Loucy (cell line): Measurements from ENCODE around the gene SLC31A1.

Experiments used
- EZH2phosphoT487 ChIP-seq: fragments of 200-600 bp; IDR thresholded peaks from 2 replicates; pipeline ENCODE4 v1.6.1; 2018; ENCODE audit warnings: antibody characterized with exemption, mild to moderate bottlenecking, moderate library complexity, borderline replicate concordance
- TF ChIP-seq, protein P1 (sequence below): fragments of 200-600 bp; sonication (generic); conservative IDR thresholded peaks from 2 replicates; pipeline ENCODE4 v1.5.1; 2014; ENCODE audit warnings: mild to moderate bottlenecking, antibody characterized with exemption, low read length

DNA sequence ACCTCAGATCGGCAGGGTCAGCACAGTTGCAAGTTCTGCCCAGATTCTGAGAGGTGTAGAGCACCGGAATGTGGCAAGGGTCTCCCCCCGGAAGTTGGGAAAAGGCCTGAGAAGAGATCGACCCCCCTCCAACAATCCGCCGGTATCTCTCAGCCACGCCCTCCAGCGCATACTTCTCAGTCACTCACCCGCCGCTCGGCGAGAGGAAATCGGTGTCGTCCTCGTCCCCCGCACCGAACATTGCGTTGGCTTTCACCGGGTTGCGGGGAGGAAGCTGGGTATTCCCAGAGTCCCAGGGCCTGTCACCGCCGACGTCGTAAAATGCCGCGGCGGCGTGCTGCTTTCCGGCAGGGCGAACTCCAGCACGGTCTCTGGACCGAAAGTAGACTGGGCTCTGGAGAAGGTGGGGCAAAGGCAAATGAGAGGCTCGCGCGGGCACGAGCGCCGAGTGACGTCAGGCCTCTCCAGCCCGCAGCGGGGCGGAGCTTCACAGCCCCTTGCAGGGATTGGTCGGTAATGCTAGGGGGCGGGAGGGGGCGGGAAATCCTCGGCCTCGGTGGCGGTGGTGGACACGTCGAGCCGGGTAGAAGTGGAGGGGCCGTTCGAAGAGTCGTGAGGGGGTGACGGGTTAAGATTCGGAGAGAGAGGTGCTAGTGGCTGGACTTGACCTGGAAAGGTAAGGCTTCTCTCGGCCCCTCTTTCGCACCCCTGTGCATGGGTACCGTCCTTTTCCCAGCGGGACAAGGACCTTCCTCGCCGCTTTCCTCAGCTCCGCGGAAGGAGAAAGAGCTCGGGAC lies at the start of gene SLC31A1, which contains the start of gene FKBP15:
- no peak for TF ChIP-seq EZH2phosphoT487
- TF ChIP-seq, protein P1, sequence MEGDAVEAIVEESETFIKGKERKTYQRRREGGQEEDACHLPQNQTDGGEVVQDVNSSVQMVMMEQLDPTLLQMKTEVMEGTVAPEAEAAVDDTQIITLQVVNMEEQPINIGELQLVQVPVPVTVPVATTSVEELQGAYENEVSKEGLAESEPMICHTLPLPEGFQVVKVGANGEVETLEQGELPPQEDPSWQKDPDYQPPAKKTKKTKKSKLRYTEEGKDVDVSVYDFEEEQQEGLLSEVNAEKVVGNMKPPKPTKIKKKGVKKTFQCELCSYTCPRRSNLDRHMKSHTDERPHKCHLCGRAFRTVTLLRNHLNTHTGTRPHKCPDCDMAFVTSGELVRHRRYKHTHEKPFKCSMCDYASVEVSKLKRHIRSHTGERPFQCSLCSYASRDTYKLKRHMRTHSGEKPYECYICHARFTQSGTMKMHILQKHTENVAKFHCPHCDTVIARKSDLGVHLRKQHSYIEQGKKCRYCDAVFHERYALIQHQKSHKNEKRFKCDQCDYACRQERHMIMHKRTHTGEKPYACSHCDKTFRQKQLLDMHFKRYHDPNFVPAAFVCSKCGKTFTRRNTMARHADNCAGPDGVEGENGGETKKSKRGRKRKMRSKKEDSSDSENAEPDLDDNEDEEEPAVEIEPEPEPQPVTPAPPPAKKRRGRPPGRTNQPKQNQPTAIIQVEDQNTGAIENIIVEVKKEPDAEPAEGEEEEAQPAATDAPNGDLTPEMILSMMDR, result no peak
